ENCODE data around the gene TFR2.

Gene TFR2

DNA sequence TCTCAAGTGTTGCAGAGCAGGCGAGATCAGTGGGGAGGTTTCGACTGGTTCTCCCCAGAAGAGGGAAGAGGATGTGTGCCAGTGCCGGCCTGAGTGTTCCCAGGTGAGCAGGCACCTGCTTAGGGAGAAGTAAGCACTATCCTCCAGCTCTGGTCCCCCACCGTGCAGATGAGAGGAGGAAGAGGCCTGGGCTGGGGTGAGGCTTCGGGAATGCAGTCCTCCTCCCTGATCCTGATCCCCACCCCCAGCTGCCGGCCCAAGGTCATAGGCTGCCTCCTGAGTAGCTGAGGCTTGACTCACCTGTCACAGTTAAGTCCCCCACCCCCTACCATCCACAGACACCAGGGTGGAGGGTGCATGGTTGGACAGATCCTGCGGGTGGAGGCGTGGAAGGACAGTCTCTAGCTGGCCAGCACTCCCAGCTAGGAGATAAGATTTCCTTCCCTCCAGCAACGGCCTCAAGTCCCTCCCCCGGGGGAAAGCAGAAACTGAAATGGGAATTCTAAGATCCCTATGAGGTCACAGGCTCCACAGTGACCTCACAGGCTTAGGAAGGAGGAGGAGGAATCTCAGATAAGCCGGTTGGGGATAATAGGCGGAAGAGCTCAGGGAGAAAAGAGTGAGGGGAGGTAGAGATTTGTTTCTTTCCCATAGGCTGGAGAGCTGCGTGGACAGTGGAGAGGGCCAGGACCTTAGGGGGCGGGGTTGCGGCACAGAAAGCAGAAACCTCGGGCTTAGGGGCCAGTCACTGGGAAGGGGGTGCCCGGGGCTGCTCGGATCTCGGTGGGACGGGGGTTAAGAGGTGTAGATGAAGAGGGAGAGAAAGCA lies 56.5 kb downstream of the TFR2 start:
- no peak for DNase-seq

DNA sequence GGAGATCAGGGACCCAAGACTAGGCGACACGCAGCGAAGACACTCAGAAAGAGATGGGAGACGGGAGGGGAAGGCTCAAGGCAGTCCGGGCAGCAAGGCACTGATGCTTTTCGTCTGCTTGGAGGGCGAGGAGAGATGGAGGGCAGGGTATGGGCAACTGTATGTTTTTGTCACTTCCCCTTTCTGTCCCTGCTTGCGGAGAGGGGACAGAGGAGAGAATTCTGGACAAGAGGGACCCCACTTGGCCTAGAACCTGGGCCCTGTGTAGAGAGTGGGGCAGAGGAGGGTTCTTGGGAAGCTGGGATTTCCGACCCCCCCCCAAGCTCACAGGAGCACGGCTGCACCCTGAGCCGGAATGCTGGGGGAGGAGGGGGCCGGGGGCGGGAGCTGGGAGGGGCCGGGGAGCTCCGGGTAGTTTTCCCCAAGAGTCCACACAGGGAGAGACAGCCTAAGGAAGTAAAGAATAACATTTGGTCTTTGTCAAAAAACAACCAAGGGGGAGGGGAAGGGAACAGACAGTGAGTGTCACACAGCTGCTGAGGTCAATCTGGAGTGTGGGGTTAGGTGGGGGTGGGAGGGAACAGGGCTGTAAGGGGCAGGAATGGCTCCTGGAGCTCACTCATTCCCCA lies 57.2 kb downstream of the TFR2 start:
- DNase-seq, result no peak

DNA sequence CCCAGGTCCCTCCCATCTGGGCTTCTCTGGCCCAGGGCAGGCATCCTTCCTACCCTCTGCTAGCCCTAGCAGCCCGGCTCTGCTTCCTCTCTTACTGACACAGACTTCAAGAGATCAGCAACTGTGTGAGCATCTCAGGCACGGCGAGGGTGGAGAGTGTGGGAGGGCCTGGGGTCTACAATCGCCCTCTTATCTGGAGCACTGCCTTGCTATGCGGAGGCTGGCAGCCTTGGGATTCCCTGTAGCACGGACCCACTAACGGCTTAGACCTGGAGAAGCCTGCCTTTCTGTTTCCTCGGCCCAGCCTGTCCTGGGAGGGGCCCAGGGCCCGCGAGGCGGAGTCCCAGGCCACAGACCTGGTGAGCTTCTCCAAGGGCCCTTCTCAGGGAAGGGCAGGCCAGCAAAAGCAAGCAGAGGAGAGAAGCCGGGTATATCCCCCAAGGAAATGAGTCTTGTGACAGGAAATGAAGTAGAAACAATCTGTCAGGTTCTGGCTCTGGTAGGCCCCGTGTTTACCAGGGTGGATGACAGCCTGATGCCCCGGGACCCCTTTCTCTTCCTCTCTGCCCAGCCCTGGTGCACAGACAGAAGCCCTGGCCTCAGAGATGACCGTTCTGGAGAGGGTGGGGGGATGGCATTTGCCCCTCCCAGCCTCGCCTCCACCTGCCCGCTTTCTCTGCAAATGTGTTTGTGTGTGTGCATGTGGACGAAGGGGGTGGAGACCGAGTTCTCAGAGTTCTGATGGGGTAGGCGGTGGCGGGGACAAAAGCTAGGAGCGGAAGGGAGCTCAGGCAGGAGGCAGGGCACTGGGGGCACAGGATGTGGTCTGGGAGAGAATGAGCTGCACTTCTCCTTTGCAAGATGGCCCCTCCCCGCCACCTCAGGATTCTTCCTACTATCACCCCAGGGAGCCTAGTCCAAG lies 58.0 kb downstream of the TFR2 start:
- peak; percentile 70 for DNase-seq

DNA sequence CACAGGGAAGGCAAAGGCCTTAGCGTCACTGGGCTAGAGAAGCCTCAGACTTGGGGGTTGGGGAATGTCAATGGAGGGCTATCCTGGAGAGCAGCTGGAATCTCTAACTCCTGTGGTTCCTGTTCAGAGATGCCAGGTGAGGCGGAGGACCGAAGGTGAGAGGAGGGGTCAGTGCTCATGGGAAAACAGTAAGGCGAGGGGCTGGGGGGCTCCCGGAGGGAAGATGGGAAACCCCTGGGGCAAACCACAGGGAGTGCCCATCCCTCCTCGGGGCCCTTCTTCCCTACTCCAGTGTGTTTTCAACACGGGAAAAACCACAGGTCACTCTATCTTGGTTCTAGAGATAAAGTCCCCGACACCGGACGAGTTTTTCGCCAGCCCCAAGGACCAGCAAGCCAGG lies 58.7 kb downstream of the TFR2 start:
- DNase-seq, result no peak

DNA sequence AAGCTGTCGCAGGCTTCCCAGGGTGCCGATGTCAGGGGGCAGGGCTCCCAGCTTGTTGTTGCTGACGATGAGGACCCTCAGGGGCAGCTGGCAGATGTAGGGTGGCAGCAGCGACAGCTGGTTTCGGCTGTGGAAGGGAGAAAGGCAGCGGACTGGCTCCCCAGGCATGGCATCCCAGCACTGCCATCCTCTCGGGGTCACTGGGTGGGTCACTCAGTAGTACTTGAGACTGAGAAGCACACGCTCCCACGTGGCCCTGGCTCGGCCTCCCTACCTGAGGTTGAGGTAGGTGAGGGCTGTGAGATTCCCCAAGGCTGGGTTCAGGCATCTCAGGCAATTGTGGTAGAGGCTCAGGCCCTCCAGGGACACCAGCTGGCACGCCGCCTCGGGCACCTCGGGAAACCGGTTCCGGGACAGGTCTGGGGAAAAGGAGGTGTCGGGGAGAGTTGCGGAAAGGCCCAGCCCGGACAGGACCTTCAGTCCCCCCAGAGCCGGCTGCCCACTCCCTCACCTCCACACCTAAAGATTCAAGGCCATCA lies 59.2 kb downstream of the TFR2 start:
- DNase-seq, result no peak

DNA sequence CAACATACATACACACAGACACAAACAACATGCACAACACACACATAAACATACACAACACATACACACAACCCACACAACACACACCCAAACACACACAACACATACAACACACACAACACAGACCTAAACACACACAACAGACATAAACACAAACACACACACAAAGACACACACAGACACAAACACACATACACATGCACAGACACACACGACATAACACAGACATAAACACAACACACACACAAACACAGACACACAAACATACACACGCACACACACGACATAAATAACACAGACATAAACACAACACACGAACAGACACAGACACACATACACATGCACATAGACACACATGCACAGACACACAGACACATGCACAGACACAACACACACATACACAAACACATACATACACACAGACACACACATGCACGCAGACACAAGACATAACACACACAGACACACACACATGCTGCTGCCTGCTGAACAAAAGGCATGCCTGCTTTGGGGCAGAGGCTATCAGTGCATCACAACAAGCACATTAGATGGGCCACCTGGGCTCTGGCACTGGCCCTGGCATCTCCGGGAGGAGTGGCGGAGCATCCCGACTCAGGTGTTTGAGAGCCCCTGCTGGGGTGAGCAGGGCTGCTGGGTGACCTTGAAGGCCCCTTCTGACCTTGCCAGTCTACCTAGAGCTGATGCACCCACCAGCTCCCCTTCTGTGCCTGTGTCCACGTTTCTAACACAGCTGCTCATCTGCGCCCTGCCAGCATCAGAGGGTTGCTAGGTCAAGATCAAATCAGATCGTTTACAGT lies 60.7 kb downstream of the TFR2 start:
- no peak for DNase-seq

DNA sequence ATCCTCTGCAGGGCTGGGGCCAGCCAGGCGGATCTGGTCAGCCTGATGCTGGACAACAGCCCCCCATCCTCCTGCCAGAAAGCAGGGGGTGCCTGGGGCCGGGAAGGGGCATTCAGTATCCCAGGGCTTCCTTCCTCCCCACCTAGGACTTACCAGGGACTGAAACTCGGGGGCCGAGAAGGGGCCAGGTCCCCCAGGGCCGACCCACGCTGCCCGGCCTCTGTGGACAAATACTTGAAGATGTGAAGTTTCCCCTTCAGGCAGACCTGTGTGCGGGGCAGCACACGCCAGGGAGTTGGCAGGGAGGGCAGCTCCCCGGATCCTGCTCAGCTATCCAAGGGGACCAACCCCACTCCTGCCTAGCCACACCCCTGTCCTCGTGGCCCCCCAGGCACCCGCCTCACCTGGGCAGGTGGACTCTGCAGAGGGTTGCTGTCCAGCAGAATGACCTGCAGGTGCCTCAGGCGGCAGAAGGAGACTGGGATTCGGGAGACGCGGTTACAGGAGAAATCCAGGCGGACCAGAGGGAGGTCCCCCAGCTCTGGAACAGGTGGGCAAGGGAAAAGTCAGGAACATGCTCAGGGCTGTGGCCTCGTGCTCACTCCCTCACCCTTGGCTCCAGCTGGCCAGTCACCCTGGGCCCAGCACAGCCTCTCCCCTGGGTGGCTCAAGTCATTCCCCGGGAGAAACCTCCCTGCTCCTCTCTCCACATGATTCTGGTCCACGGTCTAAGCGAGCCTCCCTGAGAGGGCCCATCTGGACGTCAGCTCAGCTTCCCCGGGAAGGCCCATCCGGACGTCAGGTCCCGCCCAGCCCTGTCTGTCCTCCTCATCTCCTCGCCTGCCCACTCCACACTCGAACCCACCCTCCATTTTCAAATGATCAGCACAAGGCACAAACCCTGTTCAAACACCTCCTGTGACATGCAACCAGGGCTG lies 62.8 kb downstream of the TFR2 start:
- DNase-seq, result no peak

DNA sequence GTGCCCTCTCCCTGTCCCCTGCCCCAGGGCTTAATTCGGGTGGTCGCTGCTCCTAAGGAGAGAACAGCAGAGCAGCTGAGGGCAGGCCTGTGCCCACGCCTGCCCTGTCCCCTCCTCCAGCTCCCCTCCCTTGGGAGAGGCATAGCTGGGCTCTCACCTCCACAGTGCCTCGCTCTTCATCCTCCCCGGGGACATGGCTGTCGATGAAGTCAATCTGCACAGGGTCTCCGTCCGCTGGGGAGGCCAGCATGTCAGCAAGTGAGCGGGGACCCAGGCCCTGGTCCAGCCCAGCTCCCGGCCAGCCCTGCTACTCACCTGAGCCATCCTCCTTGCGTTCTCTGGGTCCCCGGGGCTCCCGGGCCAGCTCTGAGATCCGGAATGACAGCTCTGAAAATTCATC lies 63.8 kb downstream of the TFR2 start:
- no peak for DNase-seq

DNA sequence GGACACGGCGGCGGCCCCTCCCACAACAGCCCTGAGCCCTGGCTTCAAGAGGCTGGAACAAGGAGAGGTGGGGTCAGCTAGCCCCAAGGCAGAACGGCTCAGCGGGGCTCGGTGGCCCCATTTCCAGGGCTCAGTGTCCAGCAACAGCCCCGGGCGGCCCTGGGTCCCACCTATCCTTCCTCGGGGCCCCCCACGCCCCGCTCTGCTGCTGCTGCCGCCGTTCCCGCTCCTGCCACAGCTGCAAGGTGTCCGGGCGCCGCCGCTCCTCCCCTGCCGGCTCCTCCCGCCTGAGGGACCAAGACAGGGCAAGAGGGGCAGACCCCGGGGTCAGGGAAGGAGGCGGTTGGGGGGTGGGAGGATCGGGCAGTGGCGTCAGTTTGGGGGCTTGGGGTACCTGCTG lies 64.2 kb downstream of the TFR2 start:
- DNase-seq, result no peak

DNA sequence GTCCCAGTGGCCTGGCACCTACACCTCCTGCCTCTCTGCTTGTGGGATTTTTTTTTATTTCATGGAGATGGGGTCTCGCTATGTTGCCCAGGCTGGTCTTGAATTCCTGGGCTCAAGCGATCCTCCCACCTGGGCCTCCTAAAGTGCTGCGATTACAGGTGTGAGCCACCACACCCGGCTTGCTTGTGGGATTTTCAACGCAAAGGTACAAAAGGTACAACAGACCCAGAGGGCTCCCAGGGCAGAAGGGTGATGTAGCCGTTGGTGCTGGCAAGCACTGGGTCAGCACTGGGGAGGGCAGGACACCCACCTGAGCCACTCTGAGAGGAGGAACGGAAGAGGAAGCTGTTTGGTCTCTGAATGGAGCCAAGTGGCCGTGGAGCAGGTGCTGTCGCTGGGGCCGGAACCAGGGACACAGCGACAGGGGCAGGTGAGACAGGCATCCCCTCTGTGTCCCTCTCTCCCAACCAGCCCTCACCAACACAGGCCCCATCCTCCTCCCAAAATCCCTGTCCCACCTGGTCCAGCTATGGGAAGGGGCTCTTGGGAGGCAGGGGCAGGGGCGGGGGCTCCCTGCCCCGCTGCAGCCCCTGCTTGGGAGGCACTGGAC lies 64.9 kb downstream of the TFR2 start:
- no peak for DNase-seq

DNA sequence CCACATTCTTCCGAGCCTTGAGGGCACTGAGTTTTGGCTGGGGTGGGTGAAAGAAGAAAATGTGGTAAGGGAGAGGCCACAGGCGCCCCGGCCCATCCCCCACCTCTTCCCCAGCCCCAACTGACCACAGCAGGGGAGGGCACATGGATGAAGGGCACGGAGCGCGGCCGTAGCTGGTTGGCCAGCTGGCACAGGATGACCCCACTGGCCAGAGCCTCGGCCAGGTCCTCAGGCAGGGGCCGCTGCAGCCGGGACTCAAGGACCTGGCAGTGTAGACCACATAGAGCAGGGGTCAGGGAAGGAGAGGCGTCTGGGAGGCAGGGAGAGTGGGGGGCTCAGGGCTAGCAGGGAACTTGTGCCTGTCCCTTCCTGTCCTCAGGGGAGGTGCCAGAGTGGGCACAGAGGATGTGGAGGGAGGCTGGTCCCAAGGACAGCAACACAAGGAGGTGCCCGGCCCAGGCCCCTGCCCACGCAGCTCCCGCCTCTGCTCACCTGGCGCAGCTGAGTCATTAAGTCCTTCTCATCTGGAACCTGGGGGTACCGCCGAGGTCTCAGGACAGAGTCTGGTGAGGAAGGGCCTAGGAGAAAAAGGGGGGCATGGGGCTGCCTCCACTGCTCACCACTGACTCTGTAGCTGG lies 65.5 kb downstream of the TFR2 start:
- no peak for DNase-seq

DNA sequence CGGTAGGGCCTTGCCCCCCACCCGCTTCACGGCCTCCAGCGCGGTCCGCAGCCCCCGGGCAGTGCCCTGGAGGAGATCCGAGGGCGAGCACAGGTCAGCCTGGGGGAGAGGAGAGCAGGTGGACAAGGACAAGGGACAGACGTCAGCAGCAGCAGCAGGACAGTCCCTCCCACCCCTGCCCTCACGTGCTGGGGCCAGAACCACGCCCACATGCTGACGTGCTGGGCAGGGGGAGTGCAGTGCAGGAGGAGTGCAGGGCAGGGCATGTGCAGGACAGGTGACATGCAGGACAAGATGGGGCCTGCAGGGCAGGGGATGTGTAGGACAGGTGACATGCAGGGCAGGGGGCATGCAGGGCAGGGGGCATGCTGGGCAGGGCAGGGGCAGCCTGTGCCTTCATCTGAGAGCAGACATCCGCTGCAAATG lies 66.1 kb downstream of the TFR2 start:
- no peak for DNase-seq

DNA sequence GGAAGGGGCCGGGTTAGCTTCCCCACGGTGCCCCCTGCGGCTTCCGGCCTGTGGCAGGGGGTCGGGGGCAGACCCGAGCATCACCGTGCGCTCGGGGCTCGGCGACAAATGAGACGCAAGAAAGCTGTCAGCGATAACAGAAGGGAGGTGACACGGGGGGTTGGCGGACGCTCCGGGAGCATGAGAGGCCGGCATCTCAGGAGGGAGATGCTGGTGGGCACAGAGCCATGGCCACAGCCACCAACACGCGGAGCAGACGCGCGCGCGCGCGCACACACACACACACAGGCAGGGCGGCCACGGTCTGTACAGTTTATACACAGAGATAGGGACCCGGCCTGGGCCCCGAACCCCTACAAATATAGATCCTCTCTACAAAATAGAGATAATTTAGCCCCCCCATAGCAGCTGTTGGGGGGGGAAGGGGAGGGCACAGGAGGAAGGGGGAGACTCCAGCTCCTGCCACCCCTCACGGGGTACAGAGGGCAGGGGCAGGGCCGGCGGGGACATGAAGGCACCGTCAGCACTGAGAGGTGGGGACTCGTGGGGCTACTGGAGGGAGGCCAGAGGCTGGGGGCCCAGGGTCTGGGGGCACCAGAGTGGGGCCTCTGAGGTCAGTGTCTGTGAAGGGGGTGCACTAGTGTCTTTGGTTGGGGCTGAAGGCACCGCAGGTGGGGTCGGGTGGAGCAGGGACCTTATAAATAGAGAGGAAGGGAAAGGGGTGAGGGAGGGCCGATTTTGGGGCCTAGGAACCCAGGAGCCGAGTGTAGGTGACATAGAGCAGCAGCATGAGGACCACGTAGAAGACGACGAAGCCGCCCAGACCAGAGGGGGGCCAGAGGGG lies 66.8 kb downstream of the TFR2 start:
- no peak for DNase-seq

DNA sequence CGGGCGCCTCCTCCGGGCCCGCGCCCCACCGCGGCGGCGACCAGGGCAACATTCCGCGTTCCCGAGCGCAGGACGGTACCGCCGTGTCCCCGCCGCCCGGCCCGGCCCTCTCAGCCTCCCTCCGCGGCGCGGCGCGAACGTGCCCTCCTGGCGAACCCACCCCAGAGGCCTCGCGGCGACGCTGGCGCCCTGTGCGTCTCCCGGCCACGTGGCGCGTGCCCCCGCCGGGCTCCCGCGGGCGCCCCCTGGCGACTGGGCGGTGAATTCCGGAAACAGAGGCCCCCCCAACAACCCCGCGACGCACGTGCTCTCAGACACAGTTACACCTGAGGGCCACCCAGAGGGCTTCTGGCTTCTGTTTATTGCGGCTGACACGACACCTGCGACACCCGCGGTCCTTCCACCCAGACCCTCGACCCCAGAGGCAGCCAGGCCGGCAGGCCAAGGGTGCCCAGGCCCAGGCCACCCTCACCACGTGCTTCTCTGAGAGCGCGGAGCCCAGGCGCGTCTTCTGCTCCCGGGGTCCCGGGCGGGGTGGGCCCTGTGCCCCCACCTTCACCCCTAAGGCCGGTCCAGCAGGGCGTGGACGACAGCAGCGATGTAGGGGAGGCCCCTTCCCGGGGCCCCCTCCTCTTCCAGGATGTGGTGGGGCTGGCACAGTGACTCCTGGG lies 67.5 kb downstream of the TFR2 start, which contains the start of gene SAP25:
Gene SAP25 (minus strand): TSS at position 210 of the 671 bp plus-strand sequence. CDS start 158 bp downstream, at position 52.
- no peak for DNase-seq

DNA sequence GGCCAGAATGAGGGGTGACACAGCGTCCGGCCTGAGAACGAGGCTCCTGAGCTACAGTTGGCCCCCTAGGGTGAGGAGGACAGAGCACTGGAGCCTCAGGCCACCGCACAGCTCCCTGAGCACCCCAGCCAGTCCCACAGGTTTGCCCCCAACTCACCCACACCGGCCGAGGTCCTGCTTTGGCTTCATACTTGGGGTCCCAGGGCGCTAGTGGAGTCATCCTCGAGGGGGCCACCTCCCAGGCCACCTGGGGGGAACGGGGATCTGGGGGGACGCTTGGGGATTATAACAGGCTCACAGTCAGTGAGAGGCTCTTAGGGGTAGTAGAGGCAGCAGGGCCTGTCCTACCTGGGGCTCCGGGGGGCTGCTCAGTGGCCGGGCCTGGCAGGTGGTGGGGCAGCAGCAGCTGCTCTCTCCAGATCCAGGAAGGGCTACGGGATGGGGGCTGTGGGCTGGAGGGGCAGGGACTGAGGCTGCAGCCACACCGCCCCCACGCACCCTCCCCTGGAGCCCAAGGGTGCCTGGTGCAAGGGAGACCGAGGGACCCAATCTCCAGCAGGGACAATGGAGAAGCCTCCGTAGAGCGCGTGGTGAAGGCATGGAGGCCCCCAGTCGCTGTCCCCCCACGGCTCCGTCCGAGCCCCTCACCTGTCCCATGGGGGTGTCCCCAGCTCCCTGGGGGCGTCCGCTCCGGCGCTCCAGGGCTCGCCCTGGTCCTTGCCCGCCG lies 68.2 kb downstream of the TFR2 start:
- no peak for DNase-seq

DNA sequence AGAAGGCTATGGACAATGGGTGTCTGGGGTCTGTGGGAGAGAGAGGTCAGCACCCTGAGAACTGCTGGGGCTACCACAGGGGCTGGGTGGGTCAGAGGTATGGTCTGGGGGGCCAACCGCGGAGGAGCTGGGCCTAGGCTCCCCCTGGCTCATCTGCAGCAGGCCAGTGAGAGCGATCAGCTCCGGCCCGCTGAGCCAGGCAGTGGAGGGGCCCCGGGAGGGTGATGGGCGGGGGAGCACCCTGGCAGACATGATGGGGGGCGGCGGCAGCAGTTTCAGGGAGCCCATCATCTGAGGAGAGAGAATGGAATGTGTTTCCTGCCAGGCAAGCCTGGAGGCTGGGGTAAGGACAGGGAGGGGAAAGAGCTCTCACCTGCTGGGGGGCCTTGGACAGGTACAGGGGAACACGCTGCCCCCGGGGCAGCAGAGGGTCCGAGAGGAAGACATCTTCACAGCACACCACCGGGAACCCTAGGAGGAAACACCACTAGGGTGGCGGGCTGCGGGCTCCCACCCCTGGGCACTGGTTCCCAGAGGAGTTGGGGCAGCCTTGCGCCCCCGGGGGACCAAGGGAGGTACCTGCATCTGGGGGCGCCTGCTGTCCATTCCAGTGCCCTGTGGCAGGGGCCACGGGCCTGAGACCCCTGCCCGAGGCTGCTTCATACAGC lies 68.9 kb downstream of the TFR2 start:
- no peak for DNase-seq

DNA sequence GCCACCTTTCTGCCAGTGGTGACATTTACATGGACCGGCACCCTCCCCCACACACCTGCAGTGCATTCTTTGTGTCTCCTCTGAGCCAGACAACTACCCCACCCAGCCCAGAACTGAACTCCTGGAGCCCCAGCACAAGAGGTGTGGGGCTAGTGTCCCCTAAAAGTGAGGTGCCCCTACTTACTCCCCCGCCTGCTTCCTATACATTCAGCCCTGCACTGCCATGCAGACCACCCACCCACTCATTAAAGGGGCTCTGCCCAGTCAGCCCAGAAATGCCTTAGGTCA lies 69.6 kb downstream of the TFR2 start:
- DNase-seq, result no peak
